WTC11 (cell line): ENCODE results near the gene ZNF652.

ENCODE experiments used
- ATF2 ChIP-seq: sonication (generic); formaldehyde crosslinking; IDR thresholded peaks from 2 replicates; pipeline ENCODE4 v1.8.1; 2022; ENCODE audit warnings: low read depth, missing genetic modification reagents, borderline replicate concordance
- CREB1 ChIP-seq: sonication (generic); formaldehyde crosslinking; IDR thresholded peaks from 2 replicates; pipeline ENCODE4 v1.8.0; 2023; ENCODE audit warnings: mild to moderate bottlenecking, missing genetic modification reagents
- CTCF ChIP-seq: fragments of 200-600 bp; IDR thresholded peaks from 2 replicates; pipeline ENCODE4 v1.8.0; 2022; ENCODE audit warnings: antibody characterized with exemption
- MAX ChIP-seq: sonication (generic); formaldehyde crosslinking; IDR thresholded peaks from 2 replicates; pipeline ENCODE4 v1.8.0; 2022; ENCODE audit warnings: mild to moderate bottlenecking, missing genetic modification reagents
- MLX ChIP-seq: sonication (generic); formaldehyde crosslinking; IDR thresholded peaks from 2 replicates; pipeline ENCODE4 v1.8.1; 2023; ENCODE audit warnings: mild to moderate bottlenecking, missing genetic modification reagents, moderate library complexity
- NR1H2 ChIP-seq: sonication (generic); formaldehyde crosslinking; IDR thresholded peaks from 2 replicates; pipeline ENCODE4 v1.9.0; 2021; ENCODE audit warnings: mild to moderate bottlenecking, moderate library complexity, missing genetic modification reagents
- SMAD4 ChIP-seq: sonication (generic); formaldehyde crosslinking; IDR thresholded peaks from 2 replicates; pipeline ENCODE4 v1.8.0; 2022; ENCODE audit warnings: mild to moderate bottlenecking, missing genetic modification reagents
- TEAD4 ChIP-seq: sonication (generic); formaldehyde crosslinking; IDR thresholded peaks from 2 replicates; pipeline ENCODE4 v1.8.0; 2022; ENCODE audit warnings: mild to moderate bottlenecking, missing genetic modification reagents
- USF1 ChIP-seq: sonication (generic); formaldehyde crosslinking; IDR thresholded peaks from 2 replicates; pipeline ENCODE4 v1.8.0; 2022; ENCODE audit warnings: mild to moderate bottlenecking, missing genetic modification reagents
- USF2 ChIP-seq: sonication (generic); formaldehyde crosslinking; IDR thresholded peaks from 2 replicates; pipeline ENCODE4 v1.8.1; 2023; ENCODE audit warnings: mild to moderate bottlenecking, missing genetic modification reagents, moderate library complexity
- ZBTB21 ChIP-seq: sonication (generic); formaldehyde crosslinking; IDR thresholded peaks from 2 replicates; pipeline ENCODE4 v1.8.1; 2023; ENCODE audit warnings: mild to moderate bottlenecking, missing genetic modification reagents, borderline replicate concordance
- ZNF121 ChIP-seq: sonication (generic); formaldehyde crosslinking; IDR thresholded peaks from 2 replicates; pipeline ENCODE4 v1.8.0; 2023; ENCODE audit warnings: missing genetic modification reagents
- ZNF263 ChIP-seq: sonication (generic); formaldehyde crosslinking; IDR thresholded peaks from 2 replicates; pipeline ENCODE4 v1.8.1; 2022; ENCODE audit warnings: low read depth, mild to moderate bottlenecking, moderate library complexity, missing genetic modification reagents

GRCh38 chr17:49288388-49288787 lies 73.7 kb downstream of the ZNF652 start:
- TF ChIP-seq ZBTB21 (CRISPR knock-in tag) (no peak), TEAD4 (CRISPR knock-in tag) (no peak), CTCF (no peak), MLX (no peak), USF1 (CRISPR knock-in tag) (no peak), CREB1 (CRISPR knock-in tag) (no peak), USF2 (CRISPR knock-in tag) (no peak), ZNF121 (CRISPR knock-in tag) (no peak), MAX (CRISPR knock-in tag) (no peak), ATF2 (CRISPR knock-in tag) (no peak), NR1H2 (no peak), ZNF263 (CRISPR knock-in tag) (no peak), SMAD4 (CRISPR knock-in tag) (no peak)
